ENCODE data around the gene ITLN1. TPM values are rescaled to one million over a fixed set of nuclear protein-coding genes. Genes with fewer than 3 reads are reported as not detected.
"Not testable (repeated sequence)": the region's sequence is repeated elsewhere in the genome, so short reads cannot be mapped to it uniquely, and the experiment has no call there.

Gene ITLN1
- total RNA-seq, 1 experiment from 2014 or later: not detected

DNA sequence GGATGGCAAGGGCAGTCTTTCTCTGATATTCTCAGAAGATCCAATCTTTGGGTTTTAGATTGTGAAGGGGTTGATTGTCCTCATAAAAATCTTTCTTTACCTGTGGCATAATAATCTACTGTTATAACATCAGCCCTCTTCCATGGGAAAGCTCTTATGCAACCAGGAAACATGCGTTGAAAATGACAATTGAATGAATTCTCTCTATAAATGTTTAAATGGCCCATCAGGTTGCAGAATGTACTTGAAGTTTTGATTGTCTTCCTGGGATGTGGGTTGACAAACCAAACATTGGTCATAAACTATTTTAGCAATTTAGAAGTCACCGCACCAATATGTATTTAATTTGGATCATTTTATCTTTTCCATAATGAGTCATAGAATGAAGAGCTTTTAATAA lies 31.7 kb upstream of the ITLN1 start:
- Mint-ChIP-seq H3K4me3 (ENCODE audit: low read depth, unreplicated experiment) (no peak overlapping the region), H3K27ac (ENCODE audit: unreplicated experiment) (no peak overlapping the region), H3K9me3 (ENCODE audit: low read depth, unreplicated experiment) (peaks cover 6% of the 10 kb centered on the region), H3K36me3 (ENCODE audit: insufficient read depth, unreplicated experiment) (no peaks in the 10 kb centered on the region), H3K27me3 (ENCODE audit: unreplicated experiment) (peaks cover 75% of the 10 kb centered on the region), H3K4me1 (ENCODE audit: low read depth, unreplicated experiment) (peaks cover 9% of the 10 kb centered on the region)
- intact Hi-C loops (cut with micrococcal nuclease; ENCODE audit: unreplicated experiment): no loop called here
- no TSS peak for BruUV-seq (replicated peaks)
- no peak for DNase-seq
- TF ChIP-seq, protein P1, sequence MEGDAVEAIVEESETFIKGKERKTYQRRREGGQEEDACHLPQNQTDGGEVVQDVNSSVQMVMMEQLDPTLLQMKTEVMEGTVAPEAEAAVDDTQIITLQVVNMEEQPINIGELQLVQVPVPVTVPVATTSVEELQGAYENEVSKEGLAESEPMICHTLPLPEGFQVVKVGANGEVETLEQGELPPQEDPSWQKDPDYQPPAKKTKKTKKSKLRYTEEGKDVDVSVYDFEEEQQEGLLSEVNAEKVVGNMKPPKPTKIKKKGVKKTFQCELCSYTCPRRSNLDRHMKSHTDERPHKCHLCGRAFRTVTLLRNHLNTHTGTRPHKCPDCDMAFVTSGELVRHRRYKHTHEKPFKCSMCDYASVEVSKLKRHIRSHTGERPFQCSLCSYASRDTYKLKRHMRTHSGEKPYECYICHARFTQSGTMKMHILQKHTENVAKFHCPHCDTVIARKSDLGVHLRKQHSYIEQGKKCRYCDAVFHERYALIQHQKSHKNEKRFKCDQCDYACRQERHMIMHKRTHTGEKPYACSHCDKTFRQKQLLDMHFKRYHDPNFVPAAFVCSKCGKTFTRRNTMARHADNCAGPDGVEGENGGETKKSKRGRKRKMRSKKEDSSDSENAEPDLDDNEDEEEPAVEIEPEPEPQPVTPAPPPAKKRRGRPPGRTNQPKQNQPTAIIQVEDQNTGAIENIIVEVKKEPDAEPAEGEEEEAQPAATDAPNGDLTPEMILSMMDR (IDR thresholded peaks at IDR 0.05; ENCODE audit: unreplicated experiment): no peak
- CTCF ChIA-PET: interaction anchor here (0.6 to 1.2 kb wide), 2 partner anchors 9 to 43 kb away, joined by 3 to 6 read pairs; no protein-coding TSS in a partner anchor

DNA sequence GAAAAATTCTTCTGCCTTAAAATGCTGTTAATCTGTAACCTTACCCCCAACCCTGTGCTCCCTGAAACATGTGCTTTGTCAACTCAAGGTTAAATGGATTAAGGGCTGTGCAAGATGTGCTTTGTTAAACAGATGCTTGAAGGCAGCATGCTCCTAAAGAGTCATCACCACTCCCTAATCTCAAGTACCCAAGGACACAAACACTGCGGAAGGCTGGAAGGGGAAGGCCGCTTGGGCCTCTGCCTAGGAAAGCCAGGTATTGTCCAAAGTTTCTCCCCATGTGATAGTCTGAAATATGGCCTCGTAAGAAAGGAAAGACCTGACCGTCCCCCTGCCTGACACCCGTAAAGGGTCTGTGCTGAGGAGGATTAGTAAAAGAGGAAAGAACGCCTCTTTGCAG lies 28.2 kb upstream of the ITLN1 start:
- CTCF ChIA-PET; H3K4me3 Mint-ChIP-seq (ENCODE audit: low read depth, unreplicated experiment); intact Hi-C loops (cut with micrococcal nuclease; ENCODE audit: unreplicated experiment); H3K36me3 Mint-ChIP-seq (ENCODE audit: insufficient read depth, unreplicated experiment); H3K27ac Mint-ChIP-seq (ENCODE audit: unreplicated experiment); BruUV-seq (replicated peaks); H3K9me3 Mint-ChIP-seq (ENCODE audit: low read depth, unreplicated experiment); DNase-seq: not testable (repeated sequence)
- Mint-ChIP-seq H3K27me3 (ENCODE audit: unreplicated experiment) (peaks cover 64% of the 10 kb centered on the region), H3K4me1 (ENCODE audit: low read depth, unreplicated experiment) (peaks cover 17% of the 10 kb centered on the region)

DNA sequence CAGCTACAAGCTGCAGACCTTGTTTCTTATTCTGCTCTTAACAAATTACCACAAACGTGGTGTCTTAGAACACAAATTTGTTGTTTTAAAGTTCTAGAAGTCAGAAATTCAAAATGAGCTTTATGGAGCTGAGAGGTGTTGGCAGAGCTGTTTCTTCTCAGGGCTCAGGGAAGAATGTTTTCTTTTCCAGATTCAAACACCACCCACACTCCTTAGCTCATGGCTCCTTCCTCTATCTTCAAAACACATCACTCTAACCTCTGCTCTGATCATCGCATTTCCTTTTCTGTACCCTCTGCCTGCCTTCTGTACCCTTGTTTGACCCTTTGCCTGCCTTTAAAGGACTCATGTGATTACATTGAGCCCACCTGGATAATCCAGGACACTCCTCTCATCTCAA lies 26.9 kb upstream of the ITLN1 start:
- peaks cover 64% of the 10 kb centered on the region for H3K27me3 Mint-ChIP-seq (ENCODE audit: unreplicated experiment)
- no peak for DNase-seq
- H3K27ac Mint-ChIP-seq (ENCODE audit: unreplicated experiment): no peak overlapping the region
- CTCF ChIA-PET: interaction anchor here (1.3 kb wide), 1 partner anchor 42 kb away, joined by 6 read pairs; the partner anchor contains the start of gene ITLN2
- peak overlapping the region; percentile 36 for H3K4me3 Mint-ChIP-seq (ENCODE audit: low read depth, unreplicated experiment)
- intact Hi-C loops (cut with micrococcal nuclease; ENCODE audit: unreplicated experiment): no loop called here
- H3K4me1 Mint-ChIP-seq (ENCODE audit: low read depth, unreplicated experiment): peaks cover 17% of the 10 kb centered on the region
- no TSS peak for BruUV-seq (replicated peaks)
- no peaks in the 10 kb centered on the region for H3K36me3 Mint-ChIP-seq (ENCODE audit: insufficient read depth, unreplicated experiment)
- TF ChIP-seq, protein P1 (IDR thresholded peaks at IDR 0.05; ENCODE audit: unreplicated experiment): no peak
- H3K9me3 Mint-ChIP-seq (ENCODE audit: low read depth, unreplicated experiment): no peaks in the 10 kb centered on the region

DNA sequence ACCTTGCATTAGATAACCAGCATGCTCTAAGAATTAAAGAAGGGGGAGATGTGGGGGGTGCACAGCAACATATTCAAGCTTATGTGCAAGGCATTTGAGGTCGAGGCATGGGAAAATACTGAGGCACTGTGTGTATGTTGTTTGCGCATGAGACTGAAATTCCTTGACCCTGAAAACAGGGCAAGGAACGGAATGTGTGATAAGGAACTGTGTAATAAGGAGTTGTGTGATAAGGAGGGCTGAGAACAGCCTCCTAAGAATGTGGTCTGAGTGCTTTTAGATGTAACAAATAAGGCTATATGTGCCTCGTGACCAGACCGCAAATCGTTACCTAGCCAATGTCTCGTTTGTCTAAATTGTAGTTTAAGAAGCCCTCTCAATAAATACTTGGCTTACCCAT lies 26.5 kb upstream of the ITLN1 start:
- no peaks in the 10 kb centered on the region for H3K9me3 Mint-ChIP-seq (ENCODE audit: low read depth, unreplicated experiment)
- DNase-seq: peak; percentile 44
- no peaks in the 10 kb centered on the region for H3K36me3 Mint-ChIP-seq (ENCODE audit: insufficient read depth, unreplicated experiment)
- peaks cover 17% of the 10 kb centered on the region for H3K4me1 Mint-ChIP-seq (ENCODE audit: low read depth, unreplicated experiment)
- peak overlapping the region; percentile 36 for H3K4me3 Mint-ChIP-seq (ENCODE audit: low read depth, unreplicated experiment)
- no TSS peak for BruUV-seq (replicated peaks)
- TF ChIP-seq, protein P1 (IDR thresholded peaks at IDR 0.05; ENCODE audit: unreplicated experiment): no peak
- H3K27ac Mint-ChIP-seq (ENCODE audit: unreplicated experiment): peak overlapping the region; percentile 46
- intact Hi-C loops (cut with micrococcal nuclease; ENCODE audit: unreplicated experiment): no loop called here
- CTCF ChIA-PET: interaction anchor here (1.3 kb wide), 1 partner anchor 43 kb away, joined by 6 read pairs; the partner anchor contains the start of gene ITLN2
- H3K27me3 Mint-ChIP-seq (ENCODE audit: unreplicated experiment): peaks cover 65% of the 10 kb centered on the region

DNA sequence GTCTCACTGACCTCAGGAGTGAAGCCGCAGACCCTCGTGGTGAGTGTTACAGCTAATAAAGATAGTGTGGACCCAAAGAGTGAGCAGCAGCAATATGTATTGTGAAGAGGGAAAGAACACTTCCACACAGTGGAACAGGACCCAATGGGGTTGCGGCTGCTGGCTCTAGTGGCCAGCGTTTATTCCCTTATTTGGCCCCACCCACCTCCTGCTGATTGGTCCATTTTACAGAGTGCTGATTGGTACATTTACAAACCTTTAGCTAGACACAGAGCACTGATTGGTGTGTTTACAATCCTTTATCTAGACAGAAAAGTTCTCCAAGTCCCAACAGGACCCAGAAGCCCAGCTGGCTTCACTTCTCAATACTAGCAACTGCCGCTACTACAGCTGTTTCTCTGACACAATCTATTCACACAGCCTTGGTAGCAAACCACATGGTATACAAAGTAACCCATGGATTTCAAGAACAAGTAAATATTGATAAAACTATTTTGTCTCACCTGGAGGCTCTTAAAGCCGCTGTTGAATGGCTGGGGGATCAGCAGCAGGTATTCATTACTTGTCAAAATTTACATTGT lies 25.3 kb upstream of the ITLN1 start:
- intact Hi-C loops (cut with micrococcal nuclease; ENCODE audit: unreplicated experiment): no loop called here
- peaks cover 65% of the 10 kb centered on the region for H3K27me3 Mint-ChIP-seq (ENCODE audit: unreplicated experiment)
- H3K4me1 Mint-ChIP-seq (ENCODE audit: low read depth, unreplicated experiment): peaks cover 17% of the 10 kb centered on the region
- H3K4me3 Mint-ChIP-seq (ENCODE audit: low read depth, unreplicated experiment): no peak overlapping the region
- DNase-seq: no peak
- no peaks in the 10 kb centered on the region for H3K36me3 Mint-ChIP-seq (ENCODE audit: insufficient read depth, unreplicated experiment)
- BruUV-seq (replicated peaks): no TSS peak
- TF ChIP-seq, protein P1 (IDR thresholded peaks at IDR 0.05; ENCODE audit: unreplicated experiment): no peak
- H3K9me3 Mint-ChIP-seq (ENCODE audit: low read depth, unreplicated experiment): no peaks in the 10 kb centered on the region
- CTCF ChIA-PET: interaction anchor here (0.6 kb wide), 1 partner anchor 34 kb away, joined by 5 read pairs; no protein-coding TSS in a partner anchor
- H3K27ac Mint-ChIP-seq (ENCODE audit: unreplicated experiment): no peak overlapping the region

Data from Calu3 (cell line).